ENCODE measurements around the gene ANKRD17. TPM values are rescaled to one million over a fixed set of nuclear protein-coding genes. Genes with fewer than 3 reads are reported as not detected.

Gene ANKRD17
- total and polyA plus RNA-seq, 9 of the 15 experiments (the other 6 are each of a cell fraction or from before 2014, with no cell fraction given), result 25.5 to 86.9 (median 52.2) TPM

DNA sequence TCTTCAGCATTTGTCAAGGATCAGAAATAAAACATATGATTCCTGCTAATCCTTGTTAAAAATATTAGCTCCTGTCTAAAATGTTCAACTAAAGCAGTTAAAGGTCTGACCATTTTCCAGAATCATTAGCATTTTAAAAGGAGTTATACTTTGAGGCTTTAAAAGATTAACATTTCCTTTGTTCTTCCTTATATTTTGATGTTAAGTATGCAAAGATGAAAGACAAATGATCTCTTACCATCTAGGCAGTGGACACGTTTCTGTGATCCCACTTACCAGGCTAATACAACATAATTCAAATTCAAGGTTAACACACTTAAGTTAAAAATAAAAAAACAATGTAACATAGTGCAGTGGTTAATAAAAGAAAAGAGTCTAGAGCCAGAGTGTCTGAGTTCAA lies 127.3 kb downstream of the ANKRD17 start:
- ChIA-PET CTCF (ENCODE audit: low intra/inter-chr PET ratio) (no interaction called here), POLR2A (no interaction called here)
- H3K9me1 ChIP-seq (ENCODE audit: control insufficient read depth, insufficient read depth, low read length), result no peaks in the 10 kb centered on the region
- in situ Hi-C loops (cut with MboI) (no loop called here), intact Hi-C loops (cut with micrococcal nuclease) (no loop called here)
- H3K4me2 ChIP-seq (ENCODE audit: insufficient read depth, low read length), result no peak overlapping the region
- no peak overlapping the region for H2AFZ ChIP-seq (ENCODE audit: low read depth, low read length)
- H3K27ac ChIP-seq (ENCODE audit: extremely low read depth, low read depth, low read length), result no peak overlapping the region
- FAIRE-seq, result no peak
- no peak for DNase-seq (ENCODE audit: extremely low read depth in 1 of 4, low spot score in 3 of 4)
- no peak overlapping the region for H3K4me3 ChIP-seq
- no peak overlapping the region for H3K9ac ChIP-seq (ENCODE audit: insufficient read depth in 1 of 2, low read depth in 2 of 2, low read length in 2 of 2)
- no peak for ATAC-seq
- H3K27me3 ChIP-seq (ENCODE audit: control insufficient read depth in 2 of 2, insufficient read depth in 2 of 2, low read length in 2 of 2), result no peaks in the 10 kb centered on the region
- peaks cover 80% of the 10 kb centered on the region for H3K36me3 ChIP-seq (ENCODE audit: control insufficient read depth, insufficient read depth, low read length)
- H3K9me3 ChIP-seq (replicated peaks; ENCODE audit: control insufficient read depth, insufficient read depth, low read depth, low read length), result no peaks in the 10 kb centered on the region
- no TSS peak for BruUV-seq (replicated peaks)
- H3K4me1 ChIP-seq (replicated peaks in 1 of 2; ENCODE audit: control insufficient read depth in 2 of 2, insufficient read depth in 2 of 2, low read length in 2 of 2), result no peaks in the 10 kb centered on the region
- 56% methylated on average over 1 of the region's 1 CpG for WGBS (ENCODE audit: insufficient coverage, low coverage, missing lambda C conversion rate)
- H4K20me1 ChIP-seq (replicated peaks; ENCODE audit: control insufficient read depth, insufficient read depth, low read length), result no peaks in the 10 kb centered on the region
- peaks cover 29% of the 10 kb centered on the region; the same call in 2 of the 3 replicates for H3K79me2 ChIP-seq (ENCODE audit: control insufficient read depth, insufficient read depth, low read length)
- TF ChIP-seq ZNF146 (CRISPR knock-in tag; IDR thresholded peaks at IDR 0.05; ENCODE audit: unreplicated experiment) (no peak), GATAD2B (IDR thresholded peaks at IDR 0.05; ENCODE audit: borderline replicate concordance) (no peak), TSC22D4 (tag; IDR thresholded peaks at IDR 0.05) (no peak), MEF2D (tag; conservative IDR thresholded peaks at IDR 0.05; ENCODE audit: low read depth) (no peak), ZNF224 (CRISPR knock-in tag; IDR thresholded peaks at IDR 0.05) (no peak), ZNF354B (CRISPR knock-in tag; IDR thresholded peaks at IDR 0.05) (no peak), MCM5 (IDR thresholded peaks at IDR 0.05; ENCODE audit: low read depth) (no peak), MEIS2 (IDR thresholded peaks at IDR 0.05; ENCODE audit: partially characterized antibody) (no peak), CBFA2T3 (IDR thresholded peaks at IDR 0.05) (no peak), CCNT2 (IDR thresholded peaks at IDR 0.05; ENCODE audit: borderline replicate concordance, extremely low read depth, insufficient read length, low read depth, low read length) (no peak), ZNF124 (CRISPR knock-in tag; IDR thresholded peaks at IDR 0.05) (no peak), SNIP1 (IDR thresholded peaks at IDR 0.05; ENCODE audit: low read depth) (no peak), NFIC (IDR thresholded peaks at IDR 0.05) (no peak)
- TF ChIP-seq, protein P1, sequence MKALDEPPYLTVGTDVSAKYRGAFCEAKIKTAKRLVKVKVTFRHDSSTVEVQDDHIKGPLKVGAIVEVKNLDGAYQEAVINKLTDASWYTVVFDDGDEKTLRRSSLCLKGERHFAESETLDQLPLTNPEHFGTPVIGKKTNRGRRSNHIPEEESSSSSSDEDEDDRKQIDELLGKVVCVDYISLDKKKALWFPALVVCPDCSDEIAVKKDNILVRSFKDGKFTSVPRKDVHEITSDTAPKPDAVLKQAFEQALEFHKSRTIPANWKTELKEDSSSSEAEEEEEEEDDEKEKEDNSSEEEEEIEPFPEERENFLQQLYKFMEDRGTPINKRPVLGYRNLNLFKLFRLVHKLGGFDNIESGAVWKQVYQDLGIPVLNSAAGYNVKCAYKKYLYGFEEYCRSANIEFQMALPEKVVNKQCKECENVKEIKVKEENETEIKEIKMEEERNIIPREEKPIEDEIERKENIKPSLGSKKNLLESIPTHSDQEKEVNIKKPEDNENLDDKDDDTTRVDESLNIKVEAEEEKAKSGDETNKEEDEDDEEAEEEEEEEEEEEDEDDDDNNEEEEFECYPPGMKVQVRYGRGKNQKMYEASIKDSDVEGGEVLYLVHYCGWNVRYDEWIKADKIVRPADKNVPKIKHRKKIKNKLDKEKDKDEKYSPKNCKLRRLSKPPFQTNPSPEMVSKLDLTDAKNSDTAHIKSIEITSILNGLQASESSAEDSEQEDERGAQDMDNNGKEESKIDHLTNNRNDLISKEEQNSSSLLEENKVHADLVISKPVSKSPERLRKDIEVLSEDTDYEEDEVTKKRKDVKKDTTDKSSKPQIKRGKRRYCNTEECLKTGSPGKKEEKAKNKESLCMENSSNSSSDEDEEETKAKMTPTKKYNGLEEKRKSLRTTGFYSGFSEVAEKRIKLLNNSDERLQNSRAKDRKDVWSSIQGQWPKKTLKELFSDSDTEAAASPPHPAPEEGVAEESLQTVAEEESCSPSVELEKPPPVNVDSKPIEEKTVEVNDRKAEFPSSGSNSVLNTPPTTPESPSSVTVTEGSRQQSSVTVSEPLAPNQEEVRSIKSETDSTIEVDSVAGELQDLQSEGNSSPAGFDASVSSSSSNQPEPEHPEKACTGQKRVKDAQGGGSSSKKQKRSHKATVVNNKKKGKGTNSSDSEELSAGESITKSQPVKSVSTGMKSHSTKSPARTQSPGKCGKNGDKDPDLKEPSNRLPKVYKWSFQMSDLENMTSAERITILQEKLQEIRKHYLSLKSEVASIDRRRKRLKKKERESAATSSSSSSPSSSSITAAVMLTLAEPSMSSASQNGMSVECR (CRISPR knock-in tag; IDR thresholded peaks at IDR 0.05), result no peak
- TF ChIP-seq, protein P2, sequence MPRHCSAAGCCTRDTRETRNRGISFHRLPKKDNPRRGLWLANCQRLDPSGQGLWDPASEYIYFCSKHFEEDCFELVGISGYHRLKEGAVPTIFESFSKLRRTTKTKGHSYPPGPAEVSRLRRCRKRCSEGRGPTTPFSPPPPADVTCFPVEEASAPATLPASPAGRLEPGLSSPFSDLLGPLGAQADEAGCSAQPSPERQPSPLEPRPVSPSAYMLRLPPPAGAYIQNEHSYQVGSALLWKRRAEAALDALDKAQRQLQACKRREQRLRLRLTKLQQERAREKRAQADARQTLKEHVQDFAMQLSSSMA (CRISPR knock-in tag; IDR thresholded peaks at IDR 0.05), result no peak
- TF ChIP-seq, protein P3, sequence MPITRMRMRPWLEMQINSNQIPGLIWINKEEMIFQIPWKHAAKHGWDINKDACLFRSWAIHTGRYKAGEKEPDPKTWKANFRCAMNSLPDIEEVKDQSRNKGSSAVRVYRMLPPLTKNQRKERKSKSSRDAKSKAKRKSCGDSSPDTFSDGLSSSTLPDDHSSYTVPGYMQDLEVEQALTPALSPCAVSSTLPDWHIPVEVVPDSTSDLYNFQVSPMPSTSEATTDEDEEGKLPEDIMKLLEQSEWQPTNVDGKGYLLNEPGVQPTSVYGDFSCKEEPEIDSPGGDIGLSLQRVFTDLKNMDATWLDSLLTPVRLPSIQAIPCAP (CRISPR knock-in tag; IDR thresholded peaks at IDR 0.05; ENCODE audit: borderline replicate concordance), result no peak
- TF ChIP-seq, protein P4, sequence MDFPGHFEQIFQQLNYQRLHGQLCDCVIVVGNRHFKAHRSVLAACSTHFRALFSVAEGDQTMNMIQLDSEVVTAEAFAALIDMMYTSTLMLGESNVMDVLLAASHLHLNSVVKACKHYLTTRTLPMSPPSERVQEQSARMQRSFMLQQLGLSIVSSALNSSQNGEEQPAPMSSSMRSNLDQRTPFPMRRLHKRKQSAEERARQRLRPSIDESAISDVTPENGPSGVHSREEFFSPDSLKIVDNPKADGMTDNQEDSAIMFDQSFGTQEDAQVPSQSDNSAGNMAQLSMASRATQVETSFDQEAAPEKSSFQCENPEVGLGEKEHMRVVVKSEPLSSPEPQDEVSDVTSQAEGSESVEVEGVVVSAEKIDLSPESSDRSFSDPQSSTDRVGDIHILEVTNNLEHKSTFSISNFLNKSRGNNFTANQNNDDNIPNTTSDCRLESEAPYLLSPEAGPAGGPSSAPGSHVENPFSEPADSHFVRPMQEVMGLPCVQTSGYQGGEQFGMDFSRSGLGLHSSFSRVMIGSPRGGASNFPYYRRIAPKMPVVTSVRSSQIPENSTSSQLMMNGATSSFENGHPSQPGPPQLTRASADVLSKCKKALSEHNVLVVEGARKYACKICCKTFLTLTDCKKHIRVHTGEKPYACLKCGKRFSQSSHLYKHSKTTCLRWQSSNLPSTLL (IDR thresholded peaks at IDR 0.05), result no peak
